Mononuclear cell (primary cell): ENCODE measurements around the gene TGFBR2. TPM values are rescaled to one million over a fixed set of nuclear protein-coding genes. Genes with fewer than 3 reads are reported as not detected.

Experiments used
- H3K27me3 ChIP-seq: 2 replicates; pipeline ENCODE4 v1.6.0; 2011; ENCODE audit warnings: low read length, control low read depth; ENCODE audit not compliant: insufficient read depth
- H3K4me1 ChIP-seq: 2 replicates; pipeline ENCODE4 v1.5.1; 2011; ENCODE audit warnings: mild to moderate bottlenecking, low read length, control low read depth; ENCODE audit not compliant: insufficient read depth
- H3K4me3 ChIP-seq: 2 replicates; pipeline ENCODE4 v1.5.1; 2011; ENCODE audit warnings: mild to moderate bottlenecking, low read length, moderate library complexity
- H3K9me3 ChIP-seq: 2 replicates; pipeline ENCODE4 v1.5.1; 2011; ENCODE audit warnings: low read depth, mild to moderate bottlenecking, control low read depth, low read length
- total RNA-seq: library from RNA; depleted of rRNA; stranded (reverse); fragments of >200 nt; gene quantifications from one replicate; pipeline ENCODE4 v1.2.3, GENCODE V29; 2012

Gene TGFBR2
- 209 TPM for total RNA-seq

GRCh38 chr3:30606301-30607031 is at the start of gene TGFBR2:
Gene TGFBR2, plus strand, starts transcription at chr3:30606601. Its CDS starts 283 bp downstream, at chr3:30606884.
- peak within 1 kb of the TSS; percentile 94 for H3K4me3 ChIP-seq
- H3K9me3 ChIP-seq, result no peaks in the 10 kb centered on the region
- no peaks in the 10 kb centered on the region for H3K27me3 ChIP-seq
- peaks cover 61% of the 10 kb centered on the region for H3K4me1 ChIP-seq

GRCh38 chr3:30557746-30558303 is 48.6 kb upstream of the TGFBR2 start:
- Histone ChIP-seq H3K4me1 (no peaks in the 10 kb centered on the region), H3K4me3 (no peak overlapping the region), H3K27me3 (no peaks in the 10 kb centered on the region), H3K9me3 (no peaks in the 10 kb centered on the region)

- no peaks in the 10 kb centered on the region for H3K27me3 ChIP-seq
- no peak overlapping the region for H3K4me3 ChIP-seq
- no peaks in the 10 kb centered on the region for H3K9me3 ChIP-seq
- no peaks in the 10 kb centered on the region for H3K4me1 ChIP-seq
Observed at GRCh38 chr3:30563956-30564355, 42.4 kb upstream of the TGFBR2 start.

GRCh38 chr3:30567139-30567753 is 39.2 kb upstream of the TGFBR2 start:
- Histone ChIP-seq H3K27me3 (no peaks in the 10 kb centered on the region), H3K4me1 (no peaks in the 10 kb centered on the region), H3K9me3 (no peaks in the 10 kb centered on the region), H3K4me3 (no peak overlapping the region)

- Histone ChIP-seq H3K4me1 (peaks cover 19% of the 10 kb centered on the region), H3K4me3 (no peak overlapping the region), H3K9me3 (no peaks in the 10 kb centered on the region), H3K27me3 (no peaks in the 10 kb centered on the region)
Observed at GRCh38 chr3:30576946-30577345, 29.5 kb upstream of the TGFBR2 start.

- H3K4me3 ChIP-seq, result no peak overlapping the region
Observed at GRCh38 chr3:30577788-30578187, 28.6 kb upstream of the TGFBR2 start.

GRCh38 chr3:30578479-30578878 is 27.9 kb upstream of the TGFBR2 start:
- Histone ChIP-seq H3K4me1 (peaks cover 19% of the 10 kb centered on the region), H3K4me3 (no peak overlapping the region), H3K9me3 (no peaks in the 10 kb centered on the region), H3K27me3 (no peaks in the 10 kb centered on the region)

More at GRCh38 chr3:30577788-30578187, 28.6 kb upstream of the TGFBR2 start:
- Histone ChIP-seq H3K4me1 (peaks cover 19% of the 10 kb centered on the region), H3K9me3 (no peaks in the 10 kb centered on the region), H3K27me3 (no peaks in the 10 kb centered on the region)

- peaks cover 19% of the 10 kb centered on the region for H3K4me1 ChIP-seq
- no peaks in the 10 kb centered on the region for H3K9me3 ChIP-seq
- no peak overlapping the region for H3K4me3 ChIP-seq
- H3K27me3 ChIP-seq, result no peaks in the 10 kb centered on the region
Observed at GRCh38 chr3:30578986-30579579, 27.3 kb upstream of the TGFBR2 start.

- Histone ChIP-seq H3K27me3 (no peaks in the 10 kb centered on the region), H3K9me3 (no peaks in the 10 kb centered on the region), H3K4me3 (no peak overlapping the region), H3K4me1 (peaks cover 19% of the 10 kb centered on the region)
Observed at GRCh38 chr3:30581067-30581585, 25.3 kb upstream of the TGFBR2 start.

- Histone ChIP-seq H3K4me1 (peaks cover 19% of the 10 kb centered on the region), H3K4me3 (no peak overlapping the region), H3K27me3 (no peaks in the 10 kb centered on the region), H3K9me3 (no peaks in the 10 kb centered on the region)
Observed at GRCh38 chr3:30581982-30582381, 24.4 kb upstream of the TGFBR2 start.

GRCh38 chr3:30583973-30584372 is 22.4 kb upstream of the TGFBR2 start:
- Histone ChIP-seq H3K4me1 (peaks cover 5% of the 10 kb centered on the region), H3K9me3 (no peaks in the 10 kb centered on the region), H3K27me3 (no peaks in the 10 kb centered on the region), H3K4me3 (no peak overlapping the region)

GRCh38 chr3:30585654-30586053 is 20.7 kb upstream of the TGFBR2 start:
- Histone ChIP-seq H3K4me1 (no peaks in the 10 kb centered on the region), H3K4me3 (no peak overlapping the region), H3K9me3 (no peaks in the 10 kb centered on the region), H3K27me3 (no peaks in the 10 kb centered on the region)

GRCh38 chr3:30586096-30586805 is 20.1 kb upstream of the TGFBR2 start:
- H3K4me1 ChIP-seq, result no peaks in the 10 kb centered on the region
- H3K9me3 ChIP-seq, result no peaks in the 10 kb centered on the region
- H3K4me3 ChIP-seq, result no peak overlapping the region
- no peaks in the 10 kb centered on the region for H3K27me3 ChIP-seq

GRCh38 chr3:30586806-30587486 is 19.5 kb upstream of the TGFBR2 start:
- no peak overlapping the region for H3K4me3 ChIP-seq
- no peaks in the 10 kb centered on the region for H3K27me3 ChIP-seq
- no peaks in the 10 kb centered on the region for H3K4me1 ChIP-seq
- no peaks in the 10 kb centered on the region for H3K9me3 ChIP-seq
